Panc1 (cell line): Measurements from ENCODE around the gene EPN2. TPM values are rescaled to one million over a fixed set of nuclear protein-coding genes. Genes with fewer than 3 reads are reported as not detected.

Experiments used
- ATAC-seq: fragments of 200-7000 bp; cut with Tn5 transposase; 2 replicates; pipeline ENCODE4 v1.9.1; 2020; ENCODE audit warnings: mild to moderate bottlenecking, moderate library complexity
- BruUV-seq: library from RNA; stranded (reverse); fragments of 400-500 nt; replicated peaks from 2 replicates; lab custom pipeline; 2021; lab: Mats Ljungman, UMichigan
- CTCF ChIA-PET: fragments of 300-600 bp; sonication (Branson Sonifier 250); formaldehyde crosslinking; loops from one replicate; lab custom pipeline; 2022; ENCODE audit warnings: antibody characterized with exemption; lab: Charles Lee
- POLR2A ChIA-PET: fragments of 300-600 bp; sonication (Branson Sonifier 250); formaldehyde crosslinking; loops from one replicate; lab custom pipeline; 2022; ENCODE audit warnings: antibody characterized with exemption; lab: Charles Lee
- DNase-seq: peaks from one replicate; pipeline ENCODE4 v3.0.0-alpha.2; 2010; ENCODE audit warnings: low read depth, low spot score
- H3K27ac ChIP-seq: 2 replicates; pipeline ENCODE4 v1.5.1; 2011; ENCODE audit warnings: mild to moderate bottlenecking, low read length, inconsistent platforms
- H3K27me3 ChIP-seq: fragments of 200-500 bp; sonication (Bioruptor generic); 2 replicates; pipeline ENCODE4 v1.6.0; 2014; ENCODE audit warnings: low read length, inconsistent platforms; ENCODE audit not compliant: control insufficient read depth, insufficient read depth
- H3K36me3 ChIP-seq: fragments of 200-500 bp; sonication (Bioruptor generic); 2 replicates; pipeline ENCODE4 v1.5.1; 2014; ENCODE audit warnings: inconsistent platforms, mild to moderate bottlenecking, low read length, moderate library complexity; ENCODE audit not compliant: control insufficient read depth, insufficient read depth
- H3K4me1 ChIP-seq: 2 replicates; pipeline ENCODE4 v1.5.1; 2011; ENCODE audit warnings: inconsistent platforms, mild to moderate bottlenecking, low read length, moderate library complexity; ENCODE audit not compliant: control insufficient read depth, insufficient read depth
- H3K4me3 ChIP-seq, 2 experiments: 2 replicates each; pipeline ENCODE4 v1.5.1; 2011 to 2012; ENCODE audit warnings: low read depth in 2 of 2, low read length in 2 of 2, mild to moderate bottlenecking in 2 of 2, inconsistent platforms in 1 of 2, moderate library complexity in 1 of 2
- H3K9me3 ChIP-seq: fragments of 200-500 bp; sonication (Bioruptor generic); 2 replicates; pipeline ENCODE4 v1.5.1; 2014; ENCODE audit warnings: low read depth, mild to moderate bottlenecking, inconsistent platforms, low read length, moderate library complexity; ENCODE audit not compliant: control insufficient read depth, insufficient read depth
- POLR2AphosphoS5 ChIP-seq: IDR thresholded peaks from 2 replicates; pipeline ENCODE4 v1.6.1; 2012; ENCODE audit warnings: mild to moderate bottlenecking, low read depth, low read length, moderate library complexity
- REST ChIP-seq, 2 experiments: IDR thresholded peaks; 2 replicates each; pipeline ENCODE4 v1.6.1; 2011 to 2012; ENCODE audit warnings: low read depth in 2 of 2, control low read depth in 1 of 2, low read length in 1 of 2, mild to moderate bottlenecking in 1 of 2, moderate library complexity in 1 of 2; ENCODE audit not compliant: insufficient read depth in 1 of 2
- SIN3A ChIP-seq: IDR thresholded peaks from 2 replicates; pipeline ENCODE4 v1.6.1; 2012; ENCODE audit warnings: low read depth, mild to moderate bottlenecking, low read length, moderate library complexity, borderline replicate concordance; ENCODE audit not compliant: insufficient read depth
- TCF7L2 ChIP-seq: IDR thresholded peaks from 2 replicates; pipeline ENCODE4 v1.6.1; 2011; ENCODE audit warnings: mild to moderate bottlenecking, low read depth, low read length, inconsistent platforms
- in situ Hi-C: cut with HindIII; loops from 2 replicates; pipeline ENCODE4 v1.10.0; 2016; ENCODE audit warnings: low sequenced_read_pairs, low pct_unique_long_range_greater_than_20kb
- intact Hi-C: fragments of 100-400 bp; cut with micrococcal nuclease; formaldehyde crosslinking; loops from one replicate; pipeline ENCODE4 v1.10.0; 2022; ENCODE audit not compliant: unreplicated experiment
- total RNA-seq: library from RNA; stranded (reverse); gene quantifications from one replicate; pipeline ENCODE4 v1.2.1, GENCODE V29; 2021; ENCODE audit not compliant: unreplicated experiment
- TF ChIP-seq, protein P1 (sequence below): fragments of 450-650 bp; IDR thresholded peaks from 2 replicates; pipeline ENCODE4 v1.5.1; 2017; ENCODE audit warnings: mild to moderate bottlenecking

Gene EPN2
- total RNA-seq, 1 experiment from 2014 or later: 35.0 TPM

DNA sequence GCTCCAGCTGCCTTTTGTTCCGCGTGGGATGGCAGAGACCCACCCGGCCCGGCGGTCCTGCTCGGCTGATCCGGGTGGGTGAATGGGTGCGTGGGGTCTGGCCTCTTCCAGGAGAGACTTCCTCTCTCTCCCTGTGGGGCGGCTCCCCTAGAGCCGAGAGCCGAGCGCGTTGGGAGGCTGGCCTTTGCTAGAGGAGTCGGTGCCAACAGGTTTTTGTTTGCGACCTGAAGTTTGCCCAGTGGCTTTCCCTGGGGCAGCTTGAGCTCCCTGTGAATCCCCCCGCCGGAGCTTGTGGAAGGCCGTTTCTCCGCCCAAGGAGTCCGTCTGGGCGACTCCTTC is 970 bp downstream of the EPN2 start:
- intact Hi-C loops: no loop called here
- no peak for TF ChIP-seq SIN3A
- TF ChIP-seq TCF7L2: no peak
- TF ChIP-seq, protein P1, sequence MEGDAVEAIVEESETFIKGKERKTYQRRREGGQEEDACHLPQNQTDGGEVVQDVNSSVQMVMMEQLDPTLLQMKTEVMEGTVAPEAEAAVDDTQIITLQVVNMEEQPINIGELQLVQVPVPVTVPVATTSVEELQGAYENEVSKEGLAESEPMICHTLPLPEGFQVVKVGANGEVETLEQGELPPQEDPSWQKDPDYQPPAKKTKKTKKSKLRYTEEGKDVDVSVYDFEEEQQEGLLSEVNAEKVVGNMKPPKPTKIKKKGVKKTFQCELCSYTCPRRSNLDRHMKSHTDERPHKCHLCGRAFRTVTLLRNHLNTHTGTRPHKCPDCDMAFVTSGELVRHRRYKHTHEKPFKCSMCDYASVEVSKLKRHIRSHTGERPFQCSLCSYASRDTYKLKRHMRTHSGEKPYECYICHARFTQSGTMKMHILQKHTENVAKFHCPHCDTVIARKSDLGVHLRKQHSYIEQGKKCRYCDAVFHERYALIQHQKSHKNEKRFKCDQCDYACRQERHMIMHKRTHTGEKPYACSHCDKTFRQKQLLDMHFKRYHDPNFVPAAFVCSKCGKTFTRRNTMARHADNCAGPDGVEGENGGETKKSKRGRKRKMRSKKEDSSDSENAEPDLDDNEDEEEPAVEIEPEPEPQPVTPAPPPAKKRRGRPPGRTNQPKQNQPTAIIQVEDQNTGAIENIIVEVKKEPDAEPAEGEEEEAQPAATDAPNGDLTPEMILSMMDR: no peak
- no peak for TF ChIP-seq REST (IDR thresholded peaks at IDR 0.05; ENCODE audit: insufficient read depth in 1 of 2, low read depth in 2 of 2, low read length in 1 of 2)
- TF ChIP-seq POLR2AphosphoS5: no peak
- BruUV-seq: no TSS peak
- CTCF ChIA-PET: no interaction called here
- POLR2A ChIA-PET: no interaction called here
- H3K27me3 ChIP-seq: no peaks in the 10 kb centered on the region
- peaks cover 4% of the 10 kb centered on the region; the same call in 1 of the 2 replicates for H3K36me3 ChIP-seq
- peaks cover 7% of the 10 kb centered on the region; the same call in 1 of the 2 replicates for H3K4me1 ChIP-seq
- H3K4me3 ChIP-seq: peak overlapping the region; percentile 78 to 83
- H3K27ac ChIP-seq: peak overlapping the region; percentile 79
- DNase-seq (no peak), ATAC-seq (peak; percentile 41; the same call in 1 of the 2 replicates)
- in situ Hi-C loops: no loop called here
- H3K9me3 ChIP-seq: no peaks in the 10 kb centered on the region

DNA sequence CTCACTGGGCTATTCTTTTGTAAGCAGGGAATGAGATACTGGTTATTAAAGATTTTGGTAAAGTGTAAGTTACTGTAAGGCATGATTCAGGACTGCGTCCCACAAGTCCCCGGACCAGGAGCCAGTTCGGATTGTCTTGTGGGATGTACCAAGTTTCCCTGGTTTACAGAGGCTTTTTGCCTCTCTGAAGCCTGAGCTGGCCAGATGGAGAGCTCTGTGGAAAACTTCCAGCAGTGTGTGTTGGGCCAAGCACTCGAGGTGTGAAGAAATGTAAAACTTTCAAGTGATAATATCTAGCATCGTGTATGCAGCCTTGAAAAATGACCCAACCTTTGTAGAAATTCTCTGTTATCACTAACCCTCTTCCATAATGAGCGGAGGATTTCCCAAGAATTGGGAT is 2.4 kb downstream of the EPN2 start:
- no peak for TF ChIP-seq TCF7L2
- no peak for TF ChIP-seq REST (IDR thresholded peaks at IDR 0.05; ENCODE audit: insufficient read depth in 1 of 2, low read depth in 2 of 2, low read length in 1 of 2)
- TF ChIP-seq, protein P1: no peak
- no peak for TF ChIP-seq POLR2AphosphoS5
- TF ChIP-seq SIN3A: no peak
- in situ Hi-C loops: no loop called here
- CTCF ChIA-PET: no interaction called here
- no peak for ATAC-seq
- Histone ChIP-seq H3K9me3 (no peaks in the 10 kb centered on the region), H3K36me3 (peaks cover 4% of the 10 kb centered on the region; the same call in 1 of the 2 replicates), H3K27me3 (no peaks in the 10 kb centered on the region), H3K4me3 (no peak overlapping the region), H3K27ac (no peak overlapping the region), H3K4me1 (peaks cover 9% of the 10 kb centered on the region)
- POLR2A ChIA-PET: interaction anchor here (0.7 kb wide), 1 partner anchor 83 kb away, joined by 3 read pairs; no protein-coding TSS in a partner anchor
- intact Hi-C loops: no loop called here
- no peak for DNase-seq
- BruUV-seq: no TSS peak
